Activated CD8-positive, alpha-beta memory T cell treated with anti-CD3 and anti-CD28 coated beads, Interleukin-2, amount 10 ng/mL, durations not matched to agents 7 days and 5 days (primary cell): Measurements from ENCODE around the gene FBXO11. TPM values are rescaled to one million over a fixed set of nuclear protein-coding genes. Genes with fewer than 3 reads are reported as not detected.

Experiments
- ATAC-seq: fragments of 150-1000 bp; cut with Tn5 transposase; one replicate; pipeline ENCODE4 v1.10.0; 2021; ENCODE audit warnings: moderate library complexity
- CTCF ChIA-PET: fragments of 350-600 bp; sonication (Branson Sonifier 250); formaldehyde crosslinking; loops from one replicate; lab custom pipeline; 2021; ENCODE audit warnings: antibody characterized with exemption; lab: Charles Lee
- DNase-seq: peaks from one replicate; pipeline ENCODE4 v3.0.0-alpha.2; 2020
- H3K27ac Mint-ChIP-seq: one replicate; pipeline ENCODE4 v1.8.0; 2021; ENCODE audit warnings: mild to moderate bottlenecking, mixed read lengths
- H3K27me3 Mint-ChIP-seq: one replicate; pipeline ENCODE4 v1.8.0; 2021; ENCODE audit warnings: mixed read lengths
- H3K36me3 Mint-ChIP-seq: one replicate; pipeline ENCODE4 v1.8.0; 2021; ENCODE audit warnings: mild to moderate bottlenecking, mixed read lengths
- H3K4me1 Mint-ChIP-seq: one replicate; pipeline ENCODE4 v1.8.0; 2021; ENCODE audit warnings: mixed read lengths
- H3K4me3 Mint-ChIP-seq: one replicate; pipeline ENCODE4 v1.8.0; 2021; ENCODE audit warnings: mild to moderate bottlenecking, moderate library complexity, mixed read lengths
- H3K9me3 Mint-ChIP-seq: one replicate; pipeline ENCODE4 v1.8.0; 2022; ENCODE audit warnings: low read depth, mixed read lengths
- total RNA-seq, 2 experiments: library from RNA; stranded (reverse); gene quantifications; one replicate each; pipeline ENCODE4 v1.2.3, GENCODE V29; 2021

The FBXO11 gene
- total RNA-seq, 2 experiments from 2014 or later, result 49.8 to 52.7 TPM

DNA sequence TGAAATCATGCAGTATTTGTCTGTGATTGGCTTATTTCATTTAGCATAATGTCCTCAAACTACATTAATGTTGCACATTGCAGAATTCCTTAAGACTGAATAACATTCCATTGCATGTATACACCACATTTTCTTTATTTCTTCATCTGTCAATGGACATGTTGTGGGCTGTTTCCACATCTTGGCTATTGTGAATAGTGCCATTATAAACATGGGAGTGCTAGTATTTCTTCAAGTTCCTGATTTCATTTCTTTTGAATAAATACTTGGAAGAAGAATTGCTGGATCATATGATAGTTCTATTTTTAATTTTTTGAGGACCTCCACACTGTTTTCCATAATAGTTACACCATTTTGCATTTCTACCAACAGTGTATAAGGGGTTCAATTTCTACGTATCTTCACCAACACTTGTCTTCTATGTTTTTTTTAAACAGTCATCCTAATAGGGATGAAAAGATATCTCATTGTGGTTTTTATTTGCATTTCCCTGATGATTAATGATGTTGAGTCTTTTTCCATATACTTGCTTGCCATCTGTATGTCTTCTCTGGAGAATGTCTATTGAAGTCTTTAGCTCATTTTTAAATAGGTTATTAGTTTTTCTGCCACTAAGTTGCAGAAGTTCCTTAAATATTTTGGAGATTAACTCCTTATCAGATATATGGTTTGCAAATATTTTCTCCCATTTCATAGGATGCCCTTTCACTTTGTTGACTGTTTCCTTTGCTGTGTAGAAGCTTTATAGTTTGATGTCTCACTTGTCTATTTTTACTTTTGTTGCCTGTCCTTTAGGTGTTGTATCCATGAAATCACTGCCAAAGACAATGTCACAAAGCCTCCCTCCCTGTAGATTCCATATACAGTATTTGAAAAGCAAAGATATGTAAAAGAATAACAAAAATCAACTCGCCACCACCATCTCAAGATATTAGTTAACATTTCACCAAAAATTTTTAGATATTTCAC is 14.6 kb downstream of the FBXO11 start:
- no peak for ATAC-seq
- H3K4me3 Mint-ChIP-seq, result no peak overlapping the region
- H3K27me3 Mint-ChIP-seq, result no peaks in the 10 kb centered on the region
- H3K9me3 Mint-ChIP-seq, result no peaks in the 10 kb centered on the region
- H3K27ac Mint-ChIP-seq, result no peak overlapping the region
- peaks cover 34% of the 10 kb centered on the region for H3K4me1 Mint-ChIP-seq
- CTCF ChIA-PET, result no interaction called here
- DNase-seq, result no peak
- H3K36me3 Mint-ChIP-seq, result peaks cover 28% of the 10 kb centered on the region

DNA sequence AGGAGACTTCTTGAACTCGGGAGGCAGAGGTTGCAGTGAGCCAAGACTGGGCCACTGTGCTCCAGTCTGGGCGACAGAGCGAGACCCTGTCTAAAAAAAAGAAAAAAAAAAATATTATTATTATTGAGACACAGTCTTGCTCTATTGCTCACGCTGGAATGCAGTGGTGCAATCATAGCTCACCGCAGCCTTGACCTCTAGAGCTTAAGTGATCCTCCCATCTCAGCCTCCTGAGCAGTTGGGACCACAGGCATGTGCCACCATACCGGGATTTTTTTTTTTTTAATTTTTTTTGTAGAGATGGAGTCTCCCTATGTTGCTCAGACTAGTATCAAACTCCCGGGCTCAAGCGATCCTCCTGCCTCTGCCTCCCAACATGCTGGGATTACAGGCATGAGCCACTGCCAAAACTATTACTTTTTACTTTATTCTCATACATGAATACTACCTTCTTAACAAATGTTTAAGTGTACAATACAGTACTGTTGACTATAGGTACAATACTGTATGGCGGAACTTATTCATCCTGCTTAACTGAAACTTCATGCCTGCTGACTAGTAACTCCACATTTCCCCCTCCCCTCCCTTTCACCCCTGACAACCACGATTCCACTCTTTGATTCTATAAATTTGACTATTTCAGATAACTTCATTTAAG is 15.5 kb downstream of the FBXO11 start:
- H3K36me3 Mint-ChIP-seq, result peaks cover 23% of the 10 kb centered on the region
- no peak overlapping the region for H3K27ac Mint-ChIP-seq
- ATAC-seq (no peak), DNase-seq (no peak)
- no peaks in the 10 kb centered on the region for H3K9me3 Mint-ChIP-seq
- no peak overlapping the region for H3K4me3 Mint-ChIP-seq
- CTCF ChIA-PET, result no interaction called here
- no peaks in the 10 kb centered on the region for H3K27me3 Mint-ChIP-seq
- H3K4me1 Mint-ChIP-seq, result peaks cover 28% of the 10 kb centered on the region

DNA sequence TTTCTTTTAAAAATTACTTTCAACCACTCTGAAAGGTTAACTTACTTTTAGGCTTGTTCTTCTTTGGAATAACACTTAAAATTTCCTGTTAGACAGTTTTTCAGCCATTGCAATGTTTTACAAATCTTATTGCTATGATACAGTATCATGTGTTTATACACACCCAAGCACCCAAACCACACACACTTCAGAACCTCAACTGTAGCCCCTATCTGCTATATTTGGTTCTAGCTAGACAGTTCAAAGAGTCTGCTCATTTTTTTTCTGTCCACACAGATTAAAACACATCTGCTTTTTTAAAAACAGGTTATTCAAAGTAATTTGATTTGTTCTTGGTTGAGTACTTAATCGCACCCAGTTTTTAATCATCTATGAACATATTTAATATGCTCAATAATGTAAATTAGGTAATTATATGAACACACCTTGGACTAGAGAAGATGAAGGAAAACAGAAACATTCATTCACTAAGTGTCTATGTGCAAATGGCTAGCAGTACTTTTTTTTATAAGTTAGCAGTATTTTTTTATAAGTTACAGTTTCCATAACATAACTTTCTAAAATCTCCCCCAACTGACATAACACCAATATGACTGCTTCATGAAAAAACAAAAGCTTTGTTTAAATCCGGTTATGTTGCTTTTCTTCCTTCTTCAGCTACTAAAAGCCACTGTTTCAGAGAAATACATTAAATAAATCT is 17.6 kb downstream of the FBXO11 start:
- peaks cover 28% of the 10 kb centered on the region for H3K36me3 Mint-ChIP-seq
- DNase-seq (no peak), ATAC-seq (peak; percentile 61)
- no peaks in the 10 kb centered on the region for H3K27me3 Mint-ChIP-seq
- H3K4me3 Mint-ChIP-seq, result no peak overlapping the region
- CTCF ChIA-PET, result interaction anchor here (1.0 kb wide), 1 partner anchor 13 kb away, joined by 3 read pairs; no protein-coding TSS in a partner anchor
- no peak overlapping the region for H3K27ac Mint-ChIP-seq
- H3K4me1 Mint-ChIP-seq, result peaks cover 21% of the 10 kb centered on the region
- H3K9me3 Mint-ChIP-seq, result no peaks in the 10 kb centered on the region

DNA sequence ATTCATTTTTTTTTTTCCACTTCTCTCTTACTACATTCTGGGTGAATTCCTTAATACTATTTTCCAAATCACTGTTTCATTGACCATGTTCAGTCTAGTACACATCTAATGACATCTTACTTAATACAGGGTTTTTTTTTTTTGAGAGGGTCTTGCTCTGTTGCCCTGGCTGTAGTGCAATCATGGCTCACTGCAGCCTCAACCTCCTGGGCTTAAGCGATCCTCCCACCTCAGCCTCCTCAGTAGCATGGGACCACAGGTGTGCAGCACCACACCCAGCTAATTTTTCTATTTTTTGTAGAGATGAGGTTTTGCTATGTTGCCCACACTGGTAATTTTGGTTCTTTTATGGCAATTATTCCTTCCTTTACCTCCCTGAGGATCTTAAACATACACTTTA is 29.4 kb downstream of the FBXO11 start:
- Mint-ChIP-seq H3K27me3 (no peaks in the 10 kb centered on the region), H3K9me3 (no peaks in the 10 kb centered on the region), H3K27ac (no peak overlapping the region), H3K4me1 (peaks cover 17% of the 10 kb centered on the region), H3K36me3 (peaks cover 29% of the 10 kb centered on the region), H3K4me3 (no peak overlapping the region)
- CTCF ChIA-PET, result interaction anchor here (1.4 kb wide), 1 partner anchor 27 kb away, joined by 3 read pairs; no protein-coding TSS in a partner anchor
- DNase-seq (no peak), ATAC-seq (no peak)

DNA sequence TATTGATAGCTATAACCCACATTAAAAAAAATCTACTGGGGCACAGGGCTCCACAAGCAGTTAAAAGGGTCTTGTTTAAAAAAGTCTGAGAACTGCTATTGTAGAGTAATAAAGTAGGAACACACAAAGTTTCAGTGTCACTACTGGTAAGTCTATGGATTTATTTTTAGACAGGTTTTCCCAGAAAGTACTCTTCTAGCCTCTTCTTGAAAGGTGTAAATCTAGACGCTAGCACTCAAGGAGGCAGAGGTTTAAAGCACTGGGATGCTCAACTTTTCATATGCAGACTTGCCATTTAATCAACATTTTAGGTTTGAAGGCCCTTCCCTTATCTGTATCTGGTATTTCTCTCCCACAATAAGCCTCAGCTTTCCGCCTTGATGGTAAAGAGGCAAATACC is 33.4 kb downstream of the FBXO11 start:
- H3K4me3 Mint-ChIP-seq, result no peak overlapping the region
- no peak for ATAC-seq
- H3K27ac Mint-ChIP-seq, result no peak overlapping the region
- no peaks in the 10 kb centered on the region for H3K9me3 Mint-ChIP-seq
- H3K27me3 Mint-ChIP-seq, result no peaks in the 10 kb centered on the region
- CTCF ChIA-PET, result interaction anchor here (1.2 kb wide), 1 partner anchor 10 kb away, joined by 5 read pairs; no protein-coding TSS in a partner anchor
- no peak for DNase-seq
- H3K4me1 Mint-ChIP-seq, result peaks cover 39% of the 10 kb centered on the region
- H3K36me3 Mint-ChIP-seq, result peaks cover 33% of the 10 kb centered on the region

DNA sequence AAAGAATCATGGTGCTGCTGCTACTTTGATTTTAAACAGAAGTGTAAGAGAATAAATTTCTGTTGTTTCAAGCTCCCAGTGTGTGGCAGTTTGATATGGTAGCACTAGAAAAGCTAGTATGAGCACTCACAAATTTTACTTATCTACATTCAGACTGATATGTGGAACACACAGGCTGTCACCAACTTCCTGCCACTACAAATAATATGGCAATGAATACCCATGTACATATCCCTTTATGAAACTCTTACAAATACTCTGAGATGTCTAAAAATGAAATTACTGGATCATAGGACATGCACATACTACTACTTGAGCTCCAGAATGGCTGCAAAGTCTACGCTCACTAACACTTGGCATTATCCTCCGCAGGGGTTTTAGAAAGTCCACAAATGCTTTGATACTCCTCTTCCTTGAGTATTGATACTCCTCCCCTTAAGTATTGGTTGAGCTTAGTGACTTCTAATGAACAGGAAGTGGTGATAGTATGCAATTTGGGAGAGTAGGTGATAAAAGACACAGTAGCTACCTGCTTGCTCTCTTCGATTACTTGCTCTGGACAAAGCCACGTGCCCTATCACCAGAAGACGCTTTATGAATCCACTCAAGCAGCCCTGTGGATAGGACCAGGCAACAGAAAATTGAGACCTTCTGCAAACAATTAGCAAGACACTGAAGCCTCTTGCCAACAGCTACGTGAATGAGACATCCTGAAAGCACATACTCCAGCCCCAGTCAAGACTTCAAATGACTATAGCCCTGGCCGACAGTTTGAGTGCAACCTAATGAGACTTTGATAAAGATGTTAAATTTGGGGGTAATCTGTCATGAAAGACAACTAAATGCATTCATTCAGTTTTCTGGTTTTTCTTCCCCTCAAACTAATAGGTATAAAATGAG is 35.4 kb downstream of the FBXO11 start:
- ATAC-seq, result peak; percentile 57
- Mint-ChIP-seq H3K36me3 (peaks cover 29% of the 10 kb centered on the region), H3K27me3 (no peaks in the 10 kb centered on the region), H3K27ac (peak overlapping the region; percentile 58), H3K4me1 (peaks cover 43% of the 10 kb centered on the region), H3K9me3 (no peaks in the 10 kb centered on the region), H3K4me3 (no peak overlapping the region)
- no peak for DNase-seq
- CTCF ChIA-PET, result interaction anchor here (2.0 kb wide), 1 partner anchor 12 kb away, joined by 8 read pairs; no protein-coding TSS in a partner anchor

DNA sequence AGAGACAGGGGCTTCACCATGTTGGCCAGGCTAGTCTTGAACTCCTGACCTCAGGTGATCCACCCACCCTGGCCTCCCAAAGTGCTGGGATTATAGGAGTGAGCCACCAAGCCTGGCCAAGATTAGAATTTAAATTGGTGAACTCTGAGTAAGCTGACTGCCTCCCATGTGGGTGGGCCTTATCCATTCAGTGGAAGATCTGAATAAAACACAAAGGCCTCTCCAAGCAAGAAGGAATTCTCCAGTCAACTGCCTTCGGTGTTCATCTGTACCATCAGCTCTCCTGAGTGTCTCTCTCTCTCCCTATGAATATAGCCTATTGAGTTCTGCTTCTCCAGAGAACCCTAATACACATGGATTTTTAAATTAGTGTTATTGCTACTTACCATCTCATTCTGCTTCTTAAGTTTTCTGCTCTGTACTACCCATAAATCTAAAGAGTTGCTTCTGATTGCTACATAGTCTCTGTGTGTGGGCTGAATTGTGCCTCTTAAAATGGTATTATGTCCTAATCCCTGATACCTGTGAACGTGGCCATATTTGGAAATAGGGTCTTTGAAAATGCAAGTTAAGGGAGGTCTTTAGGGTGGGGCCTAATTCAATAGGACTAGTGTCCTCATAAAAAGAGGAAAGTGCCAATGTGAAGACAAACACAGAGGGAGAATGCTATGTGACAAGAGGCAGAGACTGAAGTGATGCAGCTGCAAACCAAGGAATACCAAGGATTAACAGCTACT is 36.3 kb downstream of the FBXO11 start:
- H3K27ac Mint-ChIP-seq, result no peak overlapping the region
- DNase-seq (no peak), ATAC-seq (no peak)
- no peak overlapping the region for H3K4me3 Mint-ChIP-seq
- CTCF ChIA-PET, result interaction anchor here (2.0 kb wide), 1 partner anchor 11 kb away, joined by 8 read pairs; no protein-coding TSS in a partner anchor
- H3K4me1 Mint-ChIP-seq, result peaks cover 46% of the 10 kb centered on the region
- H3K27me3 Mint-ChIP-seq, result no peaks in the 10 kb centered on the region
- peaks cover 31% of the 10 kb centered on the region for H3K36me3 Mint-ChIP-seq
- H3K9me3 Mint-ChIP-seq, result no peaks in the 10 kb centered on the region

DNA sequence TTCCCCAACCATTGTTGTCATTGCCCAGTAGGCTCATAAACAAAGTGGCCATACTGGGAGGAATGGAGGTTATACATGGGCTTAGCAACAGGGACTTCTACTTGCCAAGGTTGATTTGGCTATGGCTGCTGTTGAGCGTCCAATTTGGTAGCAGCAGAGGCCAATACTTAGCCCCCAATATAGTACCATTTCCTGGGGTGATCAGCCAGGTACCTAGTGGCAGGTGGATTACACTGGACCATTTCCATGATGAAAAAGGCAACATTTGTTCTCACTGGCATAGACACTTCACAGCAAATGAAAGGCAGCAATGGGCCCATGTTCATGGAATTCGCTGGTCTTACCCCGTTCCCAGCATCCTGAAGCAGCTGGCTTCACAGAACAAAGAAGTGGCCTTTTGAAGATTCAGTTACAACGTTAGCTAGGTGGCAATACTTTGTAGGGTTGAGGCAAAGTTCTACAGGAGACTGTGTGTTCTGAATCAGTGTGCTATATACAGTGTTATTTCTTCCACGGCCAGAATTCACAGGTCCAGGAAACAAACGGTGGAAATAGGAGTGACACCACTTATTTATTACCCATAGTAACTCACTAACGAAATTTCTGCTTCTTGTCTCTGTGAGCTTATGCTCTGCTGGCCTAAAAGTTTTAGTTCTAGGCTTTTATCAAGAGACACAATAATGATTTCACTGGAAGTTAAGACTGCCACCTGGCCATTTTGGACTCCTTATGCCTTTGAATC is 37.5 kb downstream of the FBXO11 start:
- H3K4me1 Mint-ChIP-seq, result peaks cover 49% of the 10 kb centered on the region
- ATAC-seq, result no peak
- H3K36me3 Mint-ChIP-seq, result peaks cover 30% of the 10 kb centered on the region

DNA sequence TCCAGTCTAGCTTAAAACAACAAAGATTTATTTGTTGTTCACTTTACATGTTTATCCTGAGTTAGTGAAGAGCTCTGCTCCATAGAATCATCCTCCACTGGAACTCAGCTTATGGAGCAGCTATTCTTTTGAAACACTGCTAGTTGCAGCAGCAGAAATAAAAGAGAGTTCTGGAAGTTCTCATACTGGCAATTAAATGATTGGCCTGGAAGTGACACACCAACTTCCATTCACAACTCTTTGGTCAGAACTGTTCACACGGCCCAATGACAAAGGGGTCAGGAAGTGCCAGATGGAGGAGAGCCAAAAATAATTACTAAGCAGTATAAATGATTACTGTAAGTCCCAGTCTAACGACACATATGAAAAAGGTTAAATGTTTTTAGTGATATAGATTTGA is 39.1 kb downstream of the FBXO11 start:
- CTCF ChIA-PET, result interaction anchor here (1.6 kb wide), 2 partner anchors 9 to 12 kb away, joined by 3 to 5 read pairs; no protein-coding TSS in a partner anchor
- H3K9me3 Mint-ChIP-seq, result no peaks in the 10 kb centered on the region

More for the DNA sequence above, 37.5 kb downstream of the FBXO11 start:
- DNase-seq, result no peak
- Mint-ChIP-seq H3K4me3 (no peak overlapping the region), H3K27me3 (no peaks in the 10 kb centered on the region), H3K27ac (no peak overlapping the region), H3K9me3 (no peaks in the 10 kb centered on the region)
- CTCF ChIA-PET, result interaction anchor here (0.6 to 1.6 kb wide), 3 partner anchors 10 to 656 kb away, joined by 3 read pairs; no protein-coding TSS in a partner anchor

DNA sequence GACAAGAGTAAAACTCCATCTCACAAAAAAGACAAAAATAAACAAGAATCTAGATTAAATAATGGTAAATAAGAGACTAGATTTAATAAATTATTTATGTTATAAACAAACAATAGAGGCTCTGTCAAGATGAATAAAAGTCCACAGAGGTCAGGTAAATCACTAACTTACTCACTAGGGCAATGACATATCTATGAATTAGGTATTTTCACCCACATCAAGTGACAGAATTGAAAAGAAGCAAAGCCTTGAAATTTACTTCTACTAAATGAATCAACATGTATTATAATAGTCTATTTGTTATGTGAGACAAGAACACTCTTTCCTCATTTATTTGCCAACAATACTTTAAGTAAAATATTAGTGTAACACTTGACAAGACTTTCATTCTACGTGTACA is 41.7 kb downstream of the FBXO11 start:
- Mint-ChIP-seq H3K27me3 (no peaks in the 10 kb centered on the region), H3K27ac (no peak overlapping the region), H3K9me3 (no peaks in the 10 kb centered on the region), H3K4me3 (no peak overlapping the region), H3K4me1 (peaks cover 24% of the 10 kb centered on the region), H3K36me3 (peaks cover 18% of the 10 kb centered on the region)
- ATAC-seq (no peak), DNase-seq (no peak)
- CTCF ChIA-PET, result interaction anchor here (0.6 to 1.2 kb wide), 2 partner anchors 22 to 243 kb away, joined by 3 read pairs; no protein-coding TSS in a partner anchor

More for the DNA sequence above, 39.1 kb downstream of the FBXO11 start:
- Mint-ChIP-seq H3K36me3 (peaks cover 29% of the 10 kb centered on the region), H3K4me1 (peaks cover 46% of the 10 kb centered on the region), H3K27ac (no peak overlapping the region), H3K4me3 (no peak overlapping the region), H3K27me3 (no peaks in the 10 kb centered on the region)
- ATAC-seq (no peak), DNase-seq (no peak)

DNA sequence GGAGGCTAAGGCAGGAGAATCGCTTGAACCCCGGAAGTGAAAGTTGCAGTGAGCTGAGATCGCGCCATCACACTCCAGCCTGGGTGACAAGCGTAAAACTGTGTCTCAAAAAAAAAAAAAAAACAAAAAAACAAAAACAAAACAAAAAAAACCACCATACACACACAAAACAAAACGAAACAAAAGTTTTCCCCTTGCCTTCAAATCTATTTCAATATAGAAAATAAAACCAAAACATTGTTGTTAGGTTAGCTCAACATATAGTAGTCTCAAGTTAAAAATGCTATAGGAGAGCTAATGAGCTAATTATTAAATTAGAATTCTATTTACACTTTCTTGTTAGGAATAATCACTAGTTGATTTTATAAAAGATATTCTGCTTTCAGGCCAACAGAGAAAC is 43.3 kb downstream of the FBXO11 start:
- CTCF ChIA-PET, result interaction anchor here (0.7 to 1.5 kb wide), 6 partner anchors 10 to 244 kb away, joined by 3 to 7 read pairs (median 3); partner anchors contain the start of gene MSH6
- DNase-seq, result no peak
- Mint-ChIP-seq H3K27ac (no peak overlapping the region), H3K4me3 (no peak overlapping the region), H3K9me3 (no peaks in the 10 kb centered on the region), H3K4me1 (peaks cover 22% of the 10 kb centered on the region), H3K36me3 (peaks cover 12% of the 10 kb centered on the region), H3K27me3 (no peaks in the 10 kb centered on the region)
- ATAC-seq, result no peak
